Endothelial cell of umbilical vein (primary cell): ENCODE results near the gene TMEM170A. TPM values are rescaled to one million over a fixed set of nuclear protein-coding genes. Genes with fewer than 3 reads are reported as not detected.
"Not testable (repeated sequence)": the region's sequence is repeated elsewhere in the genome, so short reads cannot be mapped to it uniquely, and the experiment has no call there.

Experiments
- BruUV-seq: library from RNA; stranded (reverse); fragments of 400-500 nt; replicated peaks from 2 replicates; lab custom pipeline; 2021; lab: Mats Ljungman, UMichigan
- CTCF ChIA-PET: fragments of 300-600, 350-600 bp; sonication (Branson Sonifier 250); formaldehyde crosslinking; loops from one replicate; lab custom pipeline; 2021; ENCODE audit warnings: antibody characterized with exemption, inconsistent platforms; lab: Charles Lee
- POLR2A ChIA-PET: fragments of 300-600, 350-600 bp; sonication (Branson Sonifier 250); formaldehyde crosslinking; loops from one replicate; lab custom pipeline; 2021; ENCODE audit warnings: antibody characterized with exemption, inconsistent platforms; lab: Charles Lee
- DNase-seq: peaks from one replicate; pipeline ENCODE4 v3.0.0-alpha.2; 2011; ENCODE audit warnings: low read depth, low spot score
- FAIRE-seq: peaks from 2 replicates; lab custom pipeline; 2011; peaks lifted over from hg19 to GRCh38; lab: Jason Lieb, UNC
- H2AFZ ChIP-seq: 2 replicates; pipeline ENCODE4 v1.6.0; 2012; ENCODE audit warnings: low read depth, low read length, control low read depth, inconsistent platforms
- H3K27ac ChIP-seq: 2 replicates; pipeline ENCODE4 v1.5.1; 2011; ENCODE audit warnings: low read depth, mild to moderate bottlenecking, control low read depth, low read length, moderate library complexity; ENCODE audit not compliant: insufficient read depth
- H3K27me3 ChIP-seq, 2 experiments: 2 replicates each; pipeline versions ENCODE4 v1.6.0 to v1.6.1; 2011; ENCODE audit warnings: low read length in 2 of 2, mixed read lengths in 1 of 2; ENCODE audit not compliant: control insufficient read depth in 2 of 2, insufficient read depth in 2 of 2
- H3K36me3 ChIP-seq, 2 experiments: 2 replicates in 1 of 2; 3 replicates in 1 of 2; pipeline ENCODE4 v1.5.1; 2011; ENCODE audit warnings: low read length in 2 of 2, mild to moderate bottlenecking in 1 of 2, moderate library complexity in 1 of 2; ENCODE audit not compliant: control insufficient read depth in 2 of 2, insufficient read depth in 2 of 2; ENCODE audit errors: extremely low read depth in 1 of 2
- H3K4me1 ChIP-seq: 3 replicates; pipeline ENCODE4 v1.5.1; 2011; ENCODE audit warnings: mild to moderate bottlenecking, low read length; ENCODE audit not compliant: control insufficient read depth, insufficient read depth; ENCODE audit errors: extremely low read depth
- H3K4me2 ChIP-seq: 2 replicates; pipeline ENCODE4 v1.6.1; 2011; ENCODE audit warnings: low read length, control low read depth, mixed read lengths; ENCODE audit not compliant: insufficient read depth
- H3K4me3 ChIP-seq, 3 experiments: fragments of 200-600 bp in 1 of 3; sonication (generic), shearing (Covaris generic) in 1 of 3; replicated peaks in 1 of 3; 2 replicates each; pipeline ENCODE4 v1.5.1; 2011 to 2016; ENCODE audit warnings: control low read depth in 3 of 3, low read length in 3 of 3, mild to moderate bottlenecking in 2 of 3, inconsistent platforms in 1 of 3, low read depth in 1 of 3, moderate library complexity in 1 of 3; ENCODE audit not compliant: insufficient read depth in 1 of 3
- H3K79me2 ChIP-seq: 2 replicates; pipeline ENCODE4 v1.6.0; 2012; ENCODE audit warnings: low read length, inconsistent platforms; ENCODE audit not compliant: control insufficient read depth, insufficient read depth
- H3K9ac ChIP-seq: replicated peaks from 2 replicates; pipeline ENCODE3; 2011; ENCODE audit warnings: low read length, control low read depth; ENCODE audit not compliant: insufficient read depth; ENCODE audit errors: extremely low read depth
- H3K9me1 ChIP-seq: replicated peaks from 3 replicates; pipeline ENCODE4 v1.6.0; 2011; ENCODE audit warnings: mild to moderate bottlenecking, low read length; ENCODE audit not compliant: control insufficient read depth, insufficient read depth; ENCODE audit errors: extremely low read depth
- H3K9me3 ChIP-seq: replicated peaks from 2 replicates; pipeline ENCODE4 v1.5.1; 2012; ENCODE audit warnings: low read length, inconsistent platforms; ENCODE audit not compliant: control insufficient read depth, insufficient read depth
- H4K20me1 ChIP-seq: replicated peaks from 2 replicates; pipeline ENCODE3; 2011; ENCODE audit warnings: mild to moderate bottlenecking, low read length; ENCODE audit not compliant: control insufficient read depth, insufficient read depth; ENCODE audit errors: extremely low read depth
- CTCF ChIP-seq, 2 donors: IDR thresholded peaks; 1 replicate in 1 of 2; 2 replicates in 1 of 2; pipeline ENCODE4 v1.5.1; 2011; ENCODE audit warnings: low read length in 2 of 2, mild to moderate bottlenecking in 2 of 2, moderate library complexity in 2 of 2, control low read depth in 1 of 2, inconsistent platforms in 1 of 2, low read depth in 1 of 2; ENCODE audit not compliant: insufficient read depth in 1 of 2; ENCODE audit errors: extremely low read depth in 1 of 2
- EZH2 ChIP-seq: IDR thresholded peaks from 2 replicates; pipeline ENCODE4 v1.6.1; 2012; ENCODE audit warnings: borderline replicate concordance, low read depth, mild to moderate bottlenecking, moderate library complexity, low read length, inconsistent platforms; ENCODE audit not compliant: severe bottlenecking
- FOS ChIP-seq: IDR thresholded peaks from 2 replicates; pipeline ENCODE4 v1.6.1; 2011; ENCODE audit warnings: mild to moderate bottlenecking, low read length, moderate library complexity, borderline replicate concordance; ENCODE audit not compliant: insufficient read depth
- GATA2 ChIP-seq: IDR thresholded peaks from 2 replicates; pipeline ENCODE4 v1.7.0; 2011; ENCODE audit warnings: low read depth, mild to moderate bottlenecking, moderate library complexity, mixed read lengths, low read length; ENCODE audit not compliant: insufficient read length, insufficient read depth
- JUN ChIP-seq: IDR thresholded peaks from 2 replicates; pipeline ENCODE4 v1.6.1; 2011; ENCODE audit warnings: borderline replicate concordance, low read depth; ENCODE audit not compliant: insufficient read length, insufficient read depth
- MAX ChIP-seq: IDR thresholded peaks from 2 replicates; pipeline ENCODE4 v1.6.1; 2011; ENCODE audit not compliant: insufficient read depth, insufficient read length
- MYC ChIP-seq: IDR thresholded peaks from one replicate; pipeline ENCODE4 v1.6.1; 2011; ENCODE audit warnings: mild to moderate bottlenecking, low read depth, low read length
- POLR2A ChIP-seq: IDR thresholded peaks from 2 replicates; pipeline ENCODE4 v1.6.1; 2012; ENCODE audit warnings: low read depth, mild to moderate bottlenecking, control low read depth, low read length
- POLR2AphosphoS5 ChIP-seq: IDR thresholded peaks from 2 replicates; pipeline ENCODE4 v1.6.1; 2012; ENCODE audit warnings: low read depth, mild to moderate bottlenecking, control low read depth, low read length, moderate library complexity; ENCODE audit not compliant: insufficient read depth
- dilution Hi-C: fragments of 300-500 bp; cut with MboI; formaldehyde crosslinking; loops from one replicate; pipeline ENCODE4 v1.15.0; 2019; ENCODE audit warnings: low sequenced_read_pairs; ENCODE audit not compliant: extremely low pct_ligation_motif_present
- intact Hi-C: fragments of 100-400 bp; cut with micrococcal nuclease; formaldehyde crosslinking; loops from one replicate; pipeline ENCODE4 v1.10.0; 2022
- polyA plus RNA-seq, 4 experiments: library from polyadenylated mRNA; depleted of rRNA in 3 of 4; stranded (reverse) in 3 of 4; unstranded in 1 of 4; fragments of >200 nt; gene quantifications; 2 replicates each; pipeline versions ENCODE4 v1.2.1 to v1.2.3, GENCODE V29; 2011 to 2012; ENCODE audit warnings: missing spikeins in 1 of 4
- total RNA-seq: library from RNA; stranded (reverse); gene quantifications from 2 replicates; pipeline ENCODE4 v1.2.3, GENCODE V29; 2021

The TMEM170A gene
- total and polyA plus RNA-seq, 2 donors (not counting 3 experiments of a cell fraction or from before 2014, with no cell fraction given), result 12.9 to 22.2 TPM

- Histone ChIP-seq H3K4me2 (no peak overlapping the region), H2AFZ (no peak overlapping the region), H3K9ac (no peak overlapping the region), H3K36me3 (no peaks in the 10 kb centered on the region), H3K9me3 (no peaks in the 10 kb centered on the region), H3K27ac (no peak overlapping the region), H3K4me3 (no peak overlapping the region), H4K20me1 (no peaks in the 10 kb centered on the region), H3K79me2 (no peaks in the 10 kb centered on the region), H3K9me1 (no peaks in the 10 kb centered on the region), H3K4me1 (peaks cover 6% of the 10 kb centered on the region), H3K27me3 (no peaks in the 10 kb centered on the region)
- intact Hi-C loops (no loop called here), dilution Hi-C loops (no loop called here)
- FAIRE-seq (no peak), DNase-seq (no peak)
- ChIA-PET POLR2A (no interaction called here), CTCF (interaction anchor here (2.3 kb wide), 1 partner anchor 14 kb away, joined by 8 read pairs; no protein-coding TSS in a partner anchor)
- no TSS peak for BruUV-seq
- TF ChIP-seq EZH2 (no peak), MAX (no peak), FOS (no peak), MYC (no peak), POLR2A (no peak), JUN (no peak), CTCF (IDR thresholded peaks at IDR 0.05; ENCODE audit: extremely low read depth in 1 of 2, insufficient read depth in 1 of 2, low read depth in 1 of 2, low read length in 2 of 2) (no peak), POLR2AphosphoS5 (no peak), GATA2 (no peak)
These were observed 38.6 kb upstream of the TMEM170A start for GRCh38 chr16:75502916-75503605.

GRCh38 chr16:75501820-75502219 lies 37.3 kb upstream of the TMEM170A start:
- H3K79me2 ChIP-seq, BruUV-seq, H3K9me1 ChIP-seq, CTCF ChIA-PET, H3K9ac ChIP-seq, dilution Hi-C loops, H3K27me3 ChIP-seq, FAIRE-seq, H3K4me2 ChIP-seq, H3K4me3 ChIP-seq, H3K4me1 ChIP-seq, H3K36me3 ChIP-seq, H3K27ac ChIP-seq, DNase-seq, H3K9me3 ChIP-seq, intact Hi-C loops, H4K20me1 ChIP-seq, H2AFZ ChIP-seq: not testable (repeated sequence)
- POLR2A ChIA-PET, result interaction anchor here (0.6 kb wide), 1 partner anchor 57 kb away, joined by 5 read pairs; no protein-coding TSS in a partner anchor
